ENCODE results near the gene LRRC10B. TPM values are rescaled to one million over a fixed set of nuclear protein-coding genes. Genes with fewer than 3 reads are reported as not detected.

LRRC10B gene
- total and polyA plus RNA-seq, 2 experiments from 2014 or later: 0.43 TPM; not detected in 1

GRCh38 chr11:61549177-61549576 lies 40.6 kb downstream of the LRRC10B start:
- H3K27me3 ChIP-seq (replicated peaks; ENCODE audit: insufficient read depth): 0 out of 2 replicates have a peak, but pooled peaks cover 3% of the 10 kb centered on the region
- in situ Hi-C loops (cut with MboI): no loop called here
- H3K4me3 ChIP-seq: no peak overlapping the region
- H2AFZ ChIP-seq: no peak overlapping the region
- DNase-seq: no peak
- H3K4me2 ChIP-seq (ENCODE audit: unreplicated experiment): no peak overlapping the region
- H3K9me3 ChIP-seq (ENCODE audit: low read depth): no peaks in the 10 kb centered on the region
- TF ChIP-seq EZH2phosphoT487 (IDR thresholded peaks at IDR 0.05; ENCODE audit: insufficient read depth, low read depth) (no peak), EZH2 (IDR thresholded peaks at IDR 0.05; ENCODE audit: insufficient read depth, poor library complexity, severe bottlenecking) (no peak)
- no peaks in the 10 kb centered on the region for H3K36me3 ChIP-seq (ENCODE audit: low read depth)
- peaks cover 11% of the 10 kb centered on the region for H3K4me1 ChIP-seq (ENCODE audit: insufficient read depth)
- no peaks in the 10 kb centered on the region for H4K20me1 ChIP-seq (ENCODE audit: insufficient read depth)
- H3K79me2 ChIP-seq (ENCODE audit: insufficient read depth): no peaks in the 10 kb centered on the region
- no peaks in the 10 kb centered on the region for H3K9me2 ChIP-seq (ENCODE audit: insufficient read depth)
- WGBS, 2 experiments (ENCODE audit: low coverage in 1 of 2, low lambda C conversion rate in 2 of 2, missing lambda C conversion rate in 2 of 2): 60 to 62% methylated on average over 8 of the region's 8 CpGs
- peaks cover 7% of the 10 kb centered on the region; the same call in 1 of the 2 replicates for H3F3A ChIP-seq (ENCODE audit: insufficient read depth)
- no peak overlapping the region for H3K27ac ChIP-seq
- no peak overlapping the region for H3K9ac ChIP-seq

DNA sequence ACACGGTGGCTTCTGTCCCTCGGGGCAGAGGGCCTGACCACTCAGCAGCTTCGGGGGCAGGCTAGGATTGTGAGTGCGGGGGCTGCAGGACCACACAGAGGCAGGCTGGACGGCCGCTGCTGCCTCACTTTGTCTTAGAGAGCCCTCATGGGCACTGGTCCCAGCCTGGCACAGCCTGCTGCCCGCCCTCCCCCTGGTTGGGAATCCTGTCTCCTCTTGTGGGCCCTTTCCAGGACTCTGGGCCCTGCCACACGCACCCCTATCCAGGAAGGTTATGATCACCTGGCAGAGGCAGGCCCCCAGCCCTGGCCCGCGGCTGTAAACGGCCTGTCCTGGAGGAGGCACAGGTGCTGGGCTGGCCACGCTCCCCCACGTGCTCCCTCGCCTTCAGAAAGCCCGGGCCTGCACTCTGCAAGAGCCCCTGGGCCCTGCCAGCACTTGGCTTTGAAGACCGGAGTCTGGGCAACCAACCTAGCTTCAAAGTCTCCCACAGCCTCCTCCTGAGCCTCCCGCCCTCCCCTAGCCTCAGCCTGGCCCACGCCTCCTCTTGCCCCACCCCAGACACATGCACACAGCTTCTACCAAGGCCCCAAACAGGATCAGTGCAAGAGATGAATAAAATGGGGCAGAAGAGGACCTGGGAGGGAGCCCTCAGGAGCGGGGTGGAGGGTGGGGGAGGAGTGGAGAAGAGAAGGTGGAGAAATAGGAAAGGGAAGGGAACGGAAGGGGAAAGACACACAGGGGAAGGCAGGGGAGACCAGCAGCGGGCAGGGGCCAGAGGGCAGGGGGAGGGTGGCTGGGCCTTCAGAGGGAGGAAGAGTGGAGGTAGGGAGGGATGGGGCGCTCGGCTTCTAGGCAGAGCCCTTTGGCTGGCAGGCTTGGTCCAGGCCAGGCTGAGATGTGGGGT lies 41.4 kb downstream of the LRRC10B start:
- in situ Hi-C loops (cut with MboI): no loop called here
- no peak overlapping the region for H3K9ac ChIP-seq
- H3K36me3 ChIP-seq (ENCODE audit: low read depth): no peaks in the 10 kb centered on the region
- H3K27ac ChIP-seq: no peak overlapping the region
- no peaks in the 10 kb centered on the region for H3F3A ChIP-seq (ENCODE audit: insufficient read depth)
- no peaks in the 10 kb centered on the region for H4K20me1 ChIP-seq (ENCODE audit: insufficient read depth)
- no peaks in the 10 kb centered on the region for H3K79me2 ChIP-seq (ENCODE audit: insufficient read depth)
- H3K9me2 ChIP-seq (ENCODE audit: insufficient read depth): no peaks in the 10 kb centered on the region
- no peak overlapping the region for H3K4me3 ChIP-seq
- H3K9me3 ChIP-seq (ENCODE audit: low read depth): no peaks in the 10 kb centered on the region
- no peak for DNase-seq
- no peak overlapping the region for H2AFZ ChIP-seq
- TF ChIP-seq EZH2 (IDR thresholded peaks at IDR 0.05; ENCODE audit: insufficient read depth, poor library complexity, severe bottlenecking) (no peak), EZH2phosphoT487 (IDR thresholded peaks at IDR 0.05; ENCODE audit: insufficient read depth, low read depth) (no peak)
- H3K4me2 ChIP-seq (ENCODE audit: unreplicated experiment): no peak overlapping the region
- peaks cover 8% of the 10 kb centered on the region for H3K27me3 ChIP-seq (replicated peaks; ENCODE audit: insufficient read depth)
- H3K4me1 ChIP-seq (ENCODE audit: insufficient read depth): peaks cover 10% of the 10 kb centered on the region
- 54 to 59% methylated on average over 19 to 23 of the region's 23 CpGs for WGBS, 2 experiments (ENCODE audit: low coverage in 1 of 2, low lambda C conversion rate in 2 of 2, missing lambda C conversion rate in 2 of 2)

GRCh38 chr11:61550665-61551227 lies 42.2 kb downstream of the LRRC10B start:
- no peaks in the 10 kb centered on the region for H4K20me1 ChIP-seq (ENCODE audit: insufficient read depth)
- no peak overlapping the region for H2AFZ ChIP-seq
- 85 to 86% methylated on average over 12 to 18 of the region's 18 CpGs for WGBS, 2 experiments (ENCODE audit: low coverage in 1 of 2, low lambda C conversion rate in 2 of 2, missing lambda C conversion rate in 2 of 2)
- in situ Hi-C loops (cut with MboI): no loop called here
- no peak overlapping the region for H3K27ac ChIP-seq
- H3K27me3 ChIP-seq (replicated peaks; ENCODE audit: insufficient read depth): peaks cover 14% of the 10 kb centered on the region
- H3K9me2 ChIP-seq (ENCODE audit: insufficient read depth): no peaks in the 10 kb centered on the region
- H3K36me3 ChIP-seq (ENCODE audit: low read depth): no peaks in the 10 kb centered on the region
- DNase-seq: no peak
- H3K4me2 ChIP-seq (ENCODE audit: unreplicated experiment): no peak overlapping the region
- no peak overlapping the region for H3K9ac ChIP-seq
- no peak overlapping the region for H3K4me3 ChIP-seq
- peaks cover 14% of the 10 kb centered on the region for H3K4me1 ChIP-seq (ENCODE audit: insufficient read depth)
- TF ChIP-seq EZH2 (IDR thresholded peaks at IDR 0.05; ENCODE audit: insufficient read depth, poor library complexity, severe bottlenecking) (no peak), EZH2phosphoT487 (IDR thresholded peaks at IDR 0.05; ENCODE audit: insufficient read depth, low read depth) (no peak)
- no peaks in the 10 kb centered on the region for H3K9me3 ChIP-seq (ENCODE audit: low read depth)
- H3F3A ChIP-seq (ENCODE audit: insufficient read depth): no peaks in the 10 kb centered on the region
- H3K79me2 ChIP-seq (ENCODE audit: insufficient read depth): no peaks in the 10 kb centered on the region

DNA sequence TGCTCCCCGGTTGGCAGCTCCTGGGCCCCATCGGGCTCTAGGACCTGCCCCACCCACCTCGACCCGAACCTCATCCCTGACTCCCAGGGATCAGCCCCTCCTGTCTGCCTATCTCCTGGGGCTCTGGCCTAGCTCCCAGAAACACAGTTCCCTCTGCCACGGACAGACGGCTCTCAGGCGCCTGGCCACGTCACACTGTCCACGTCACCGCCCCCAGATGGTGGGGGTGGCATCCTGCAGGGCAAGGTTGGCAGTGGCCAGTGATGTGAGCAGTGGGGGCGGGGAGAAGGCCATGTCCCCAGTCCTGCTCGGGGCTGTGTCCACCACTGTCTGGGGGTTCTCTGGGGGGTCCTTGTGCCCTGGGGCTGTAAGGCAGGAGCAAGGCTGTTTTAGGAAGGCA lies 43.1 kb downstream of the LRRC10B start:
- TF ChIP-seq EZH2phosphoT487 (IDR thresholded peaks at IDR 0.05; ENCODE audit: insufficient read depth, low read depth) (no peak), EZH2 (IDR thresholded peaks at IDR 0.05; ENCODE audit: insufficient read depth, poor library complexity, severe bottlenecking) (no peak)
- Histone ChIP-seq H3K27me3 (replicated peaks; ENCODE audit: insufficient read depth) (peaks cover 19% of the 10 kb centered on the region), H3K27ac (no peak overlapping the region; the same call in 1 of the 2 replicates)

More for the DNA sequence above, 43.1 kb downstream of the LRRC10B start:
- H3K4me2 ChIP-seq (ENCODE audit: unreplicated experiment): peak overlapping the region; percentile 9
- H4K20me1 ChIP-seq (ENCODE audit: insufficient read depth): no peaks in the 10 kb centered on the region
- no peak overlapping the region for H3K4me3 ChIP-seq
- H3K9me2 ChIP-seq (ENCODE audit: insufficient read depth): no peaks in the 10 kb centered on the region
- H3K79me2 ChIP-seq (ENCODE audit: insufficient read depth): no peaks in the 10 kb centered on the region
- DNase-seq: peak; percentile 72
- 45 to 48% methylated on average over 10 to 12 of the region's 12 CpGs for WGBS, 2 experiments (ENCODE audit: low coverage in 1 of 2, low lambda C conversion rate in 2 of 2, missing lambda C conversion rate in 2 of 2)
- H3K9me3 ChIP-seq (ENCODE audit: low read depth): no peaks in the 10 kb centered on the region
- no peaks in the 10 kb centered on the region for H3F3A ChIP-seq (ENCODE audit: insufficient read depth)
- peak overlapping the region; percentile 37 for H3K9ac ChIP-seq
- no peak overlapping the region for H2AFZ ChIP-seq
- in situ Hi-C loops (cut with MboI): no loop called here
- H3K36me3 ChIP-seq (ENCODE audit: low read depth): no peaks in the 10 kb centered on the region
- peaks cover 19% of the 10 kb centered on the region for H3K4me1 ChIP-seq (ENCODE audit: insufficient read depth)
